Neural cell (in vitro differentiated cells): ENCODE measurements around the gene USP25. TPM values are rescaled to one million over a fixed set of nuclear protein-coding genes. Genes with fewer than 3 reads are reported as not detected.

Experiments used
- H2AFZ ChIP-seq: fragments of 200-600, 300-800 bp; sonication (generic), shearing (Covaris generic); 2 replicates; pipeline ENCODE4 v1.6.0; 2014; ENCODE audit warnings: low read depth, mild to moderate bottlenecking, antibody characterized with exemption, low read length, moderate library complexity
- H3F3A ChIP-seq: fragments of 200-600 bp; shearing (Covaris generic); 2 replicates; pipeline ENCODE4 v1.6.1; 2016; ENCODE audit warnings: mild to moderate bottlenecking, moderate library complexity, mixed read lengths, antibody characterized with exemption, low read length; ENCODE audit not compliant: insufficient read depth, poor library complexity, severe bottlenecking
- H3K27ac ChIP-seq: fragments of 200-600, 300-800 bp; sonication (generic), shearing (Covaris generic); 2 replicates; pipeline ENCODE4 v1.5.1; 2014; ENCODE audit warnings: mild to moderate bottlenecking, low read length, moderate library complexity
- H3K27me3 ChIP-seq: fragments of 300-800, 200-600 bp; sonication (generic), shearing (Covaris generic); 2 replicates; pipeline ENCODE4 v1.6.0; 2014; ENCODE audit warnings: mild to moderate bottlenecking, low read depth, low read length, moderate library complexity; ENCODE audit not compliant: insufficient read depth
- H3K36me3 ChIP-seq: fragments of 300-800, 200-600 bp; sonication (generic), shearing (Covaris generic); 2 replicates; pipeline ENCODE4 v1.5.1; 2014; ENCODE audit warnings: mild to moderate bottlenecking, antibody characterized with exemption, low read length, moderate library complexity; ENCODE audit not compliant: insufficient read depth
- H3K4me2 ChIP-seq: fragments of 300-800, 200-600 bp; sonication (generic), shearing (Covaris generic); 2 replicates; pipeline ENCODE4 v1.6.0; 2014; ENCODE audit warnings: mild to moderate bottlenecking, low read length
- H3K4me3 ChIP-seq: fragments of 300-800, 200-600 bp; sonication (generic), shearing (Covaris generic); 2 replicates; pipeline ENCODE4 v1.5.1; 2014; ENCODE audit warnings: mild to moderate bottlenecking, low read length, moderate library complexity
- H3K79me2 ChIP-seq: fragments of 200-600 bp; shearing (Covaris generic); replicated peaks from 2 replicates; pipeline ENCODE4 v1.6.0; 2014; ENCODE audit warnings: mild to moderate bottlenecking, low read length, moderate library complexity; ENCODE audit not compliant: insufficient read depth
- H3K9ac ChIP-seq: fragments of 300-800, 200-600 bp; sonication (generic), shearing (Covaris generic); 2 replicates; pipeline ENCODE4 v1.6.1; 2016; ENCODE audit warnings: mild to moderate bottlenecking, low read length, mixed read lengths
- H3K9me2 ChIP-seq: fragments of 200-600 bp; shearing (Covaris generic); 2 replicates; pipeline ENCODE4 v1.6.1; 2016; ENCODE audit warnings: mild to moderate bottlenecking, low read length, mixed read lengths; ENCODE audit not compliant: insufficient read depth
- H3K9me3 ChIP-seq: fragments of 200-600, 300-800 bp; sonication (generic), shearing (Covaris generic); 2 replicates; pipeline ENCODE4 v1.6.1; 2016; ENCODE audit warnings: mild to moderate bottlenecking, mixed run types, low read length, moderate library complexity, mixed read lengths
- H4K20me1 ChIP-seq: fragments of 200-600 bp; shearing (Covaris generic); 2 replicates; pipeline ENCODE4 v1.6.1; 2016; ENCODE audit warnings: mild to moderate bottlenecking, mixed run types; ENCODE audit not compliant: insufficient read depth
- CTCF ChIP-seq: fragments of 450-650 bp; IDR thresholded peaks from 2 replicates; pipeline ENCODE4 v1.5.1; 2014; ENCODE audit warnings: antibody characterized with exemption, mild to moderate bottlenecking, moderate library complexity; ENCODE audit not compliant: poor library complexity, severe bottlenecking
- EP300 ChIP-seq: fragments of 450-650 bp; conservative IDR thresholded peaks from 2 replicates; pipeline ENCODE4 v1.6.1; 2014; ENCODE audit warnings: antibody characterized with exemption, mild to moderate bottlenecking, moderate library complexity; ENCODE audit not compliant: poor library complexity, severe bottlenecking
- EZH2 ChIP-seq: fragments of 200-600, 300-800 bp; shearing (Covaris generic), sonication (generic); IDR thresholded peaks from 2 replicates; pipeline ENCODE4 v1.6.1; 2014; ENCODE audit warnings: antibody characterized with exemption, low read length, borderline replicate concordance, mild to moderate bottlenecking; ENCODE audit not compliant: insufficient read depth, poor library complexity, severe bottlenecking
- MXI1 ChIP-seq: fragments of 450-650 bp; conservative IDR thresholded peaks from 2 replicates; pipeline ENCODE4 v1.6.1; 2014; ENCODE audit warnings: antibody characterized with exemption, mild to moderate bottlenecking; ENCODE audit not compliant: poor library complexity, severe bottlenecking
- POLR2AphosphoS5 ChIP-seq: IDR thresholded peaks from 2 replicates; pipeline ENCODE4 v1.6.1; 2012
- RAD21 ChIP-seq: fragments of 450-650 bp; conservative IDR thresholded peaks from 2 replicates; pipeline ENCODE4 v1.6.1; 2014; ENCODE audit warnings: antibody characterized with exemption, mild to moderate bottlenecking, moderate library complexity
- REST ChIP-seq: IDR thresholded peaks from 2 replicates; pipeline ENCODE4 v1.6.1; 2012; ENCODE audit warnings: borderline replicate concordance
- SMC3 ChIP-seq: fragments of 450-650 bp; conservative IDR thresholded peaks from 2 replicates; pipeline ENCODE4 v1.6.1; 2014; ENCODE audit warnings: antibody characterized with exemption, mild to moderate bottlenecking, moderate library complexity; ENCODE audit not compliant: poor library complexity
- TAF1 ChIP-seq: IDR thresholded peaks from 2 replicates; pipeline ENCODE4 v1.6.1; 2012; ENCODE audit warnings: low read depth
- polyA plus RNA-seq: library from polyadenylated mRNA; depleted of rRNA; stranded (reverse); fragments of >200 nt; gene quantifications from 2 replicates; pipeline ENCODE4 v1.2.3, GENCODE V29; 2014

The USP25 gene
- polyA plus RNA-seq, 1 donor from 2014 or later: 19.2 TPM

DNA sequence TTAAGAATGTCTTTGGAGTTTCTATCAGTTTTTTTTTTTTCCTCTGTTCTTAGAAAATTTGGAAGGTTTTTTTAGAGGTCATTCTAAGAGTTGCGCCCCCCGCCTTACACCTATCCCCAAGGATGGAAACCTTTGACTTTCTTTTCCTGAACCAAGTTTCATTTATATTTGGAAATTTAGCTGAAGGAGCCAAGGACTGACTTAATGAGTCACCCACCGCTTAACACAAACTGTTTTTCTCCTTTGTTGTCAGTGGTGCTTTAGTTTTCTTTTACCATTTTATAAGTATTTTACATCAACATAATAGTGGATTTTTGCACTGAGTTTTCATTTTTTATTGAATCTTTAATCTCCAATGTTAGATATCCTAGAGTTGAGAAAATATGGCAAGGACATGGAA, 25.3 kb downstream of the USP25 start:
- Histone ChIP-seq H4K20me1 (no peaks in the 10 kb centered on the region), H3K36me3 (no peaks in the 10 kb centered on the region), H3K27ac (no peak overlapping the region), H3K9me3 (no peaks in the 10 kb centered on the region), H3F3A (no peaks in the 10 kb centered on the region), H3K9me2 (no peaks in the 10 kb centered on the region), H3K4me3 (no peak overlapping the region), H3K9ac (no peak overlapping the region), H3K79me2 (peaks cover 50% of the 10 kb centered on the region), H2AFZ (no peak overlapping the region), H3K4me2 (no peak overlapping the region), H3K27me3 (no peaks in the 10 kb centered on the region)
- TF ChIP-seq REST: no peak
- no peak for TF ChIP-seq SMC3
- TF ChIP-seq EZH2: no peak

- Histone ChIP-seq H3K79me2 (peaks cover 39% of the 10 kb centered on the region), H3K4me3 (no peak overlapping the region), H4K20me1 (no peaks in the 10 kb centered on the region), H3K9me3 (no peaks in the 10 kb centered on the region), H3K4me2 (no peak overlapping the region), H3F3A (no peaks in the 10 kb centered on the region), H3K36me3 (no peaks in the 10 kb centered on the region), H2AFZ (no peak overlapping the region), H3K9me2 (no peaks in the 10 kb centered on the region), H3K27ac (no peak overlapping the region), H3K9ac (no peak overlapping the region), H3K27me3 (no peaks in the 10 kb centered on the region)
- TF ChIP-seq EZH2: no peak
- no peak for TF ChIP-seq EP300
- no peak for TF ChIP-seq SMC3
- TF ChIP-seq TAF1: no peak
- no peak for TF ChIP-seq POLR2AphosphoS5
- no peak for TF ChIP-seq MXI1
- TF ChIP-seq REST: no peak
- TF ChIP-seq RAD21: no peak
- no peak for TF ChIP-seq CTCF
These were observed 29.7 kb downstream of the USP25 start for GRCh38 chr21:15759469-15759868.
